AG10803 (cell line): Measurements from ENCODE around the gene NPHP3.

Experiments used
- DNase-seq: peaks from one replicate; pipeline ENCODE4 v3.0.0; 2010; ENCODE audit warnings: low read depth
- H3K4me3 ChIP-seq: 2 replicates; pipeline ENCODE4 v1.5.1; 2011; ENCODE audit warnings: mild to moderate bottlenecking, low read length, control low read depth
- CTCF ChIP-seq: conservative IDR thresholded peaks from 2 replicates; pipeline ENCODE4 v1.5.1; 2011; ENCODE audit warnings: mild to moderate bottlenecking, low read length, control low read depth, inconsistent platforms

Gene NPHP3

GRCh38 chr3:132665230-132665745 is 56.9 kb downstream of the NPHP3 start:
- DNase-seq = no peak
- TF ChIP-seq CTCF = no peak
- no peak overlapping the region for H3K4me3 ChIP-seq

- H3K4me3 ChIP-seq = peak overlapping the region; percentile 78
- no peak for TF ChIP-seq CTCF
- no peak for DNase-seq
Observed at GRCh38 chr3:132662212-132662611, 60.0 kb downstream of the NPHP3 start.

GRCh38 chr3:132661101-132661500 is 61.1 kb downstream of the NPHP3 start:
- peak overlapping the region; percentile 78 for H3K4me3 ChIP-seq
- TF ChIP-seq CTCF = no peak
- DNase-seq = no peak

- no peak for TF ChIP-seq CTCF
- DNase-seq = peak; percentile 15
- peak overlapping the region; percentile 78 for H3K4me3 ChIP-seq
Observed at GRCh38 chr3:132660811-132661070, 61.5 kb downstream of the NPHP3 start.

DNA sequence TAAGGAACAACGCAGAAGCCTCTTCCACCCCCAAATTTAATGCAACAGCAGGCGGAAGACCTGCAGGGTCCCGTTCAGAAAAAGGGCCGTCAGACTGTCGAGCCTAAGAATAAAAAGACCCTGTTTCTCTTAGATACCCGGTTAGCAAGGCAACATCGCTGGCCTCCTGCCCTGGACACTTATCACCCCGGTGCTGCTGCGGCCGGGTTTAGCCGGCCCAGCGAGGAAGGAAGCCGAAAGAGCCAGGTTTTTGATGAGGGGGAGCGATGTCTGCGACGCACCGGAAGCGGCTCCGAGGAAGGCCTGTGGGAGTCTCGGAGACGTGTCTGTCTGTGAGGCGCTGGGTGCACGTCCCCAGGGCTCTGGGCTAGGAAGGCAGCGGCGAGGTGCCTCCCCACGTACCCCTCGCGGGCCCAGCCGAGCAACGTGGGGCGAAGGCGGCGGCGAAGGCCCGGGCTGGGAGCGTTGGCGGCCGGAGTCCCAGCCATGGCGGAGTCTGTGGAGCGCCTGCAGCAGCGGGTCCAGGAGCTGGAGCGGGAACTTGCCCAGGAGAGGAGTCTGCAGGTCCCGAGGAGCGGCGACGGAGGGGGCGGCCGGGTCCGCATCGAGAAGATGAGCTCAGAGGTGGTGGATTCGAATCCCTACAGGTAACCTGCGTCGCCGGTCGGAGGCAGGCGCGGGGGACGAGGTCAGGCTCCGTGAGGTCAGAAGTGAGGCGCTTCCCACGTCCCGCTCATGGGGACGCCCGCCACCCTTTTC is 62.0 kb downstream of the NPHP3 start, which contains the start of gene UBA5:
TSS of gene UBA5 (plus strand) at position 278 of the 759 bp plus-strand sequence. CDS start at position 487, 209 bp downstream.
- peak; percentile 63 for DNase-seq
- TF ChIP-seq CTCF = no peak
- peak within 1 kb of the TSS; percentile 78 for H3K4me3 ChIP-seq

DNA sequence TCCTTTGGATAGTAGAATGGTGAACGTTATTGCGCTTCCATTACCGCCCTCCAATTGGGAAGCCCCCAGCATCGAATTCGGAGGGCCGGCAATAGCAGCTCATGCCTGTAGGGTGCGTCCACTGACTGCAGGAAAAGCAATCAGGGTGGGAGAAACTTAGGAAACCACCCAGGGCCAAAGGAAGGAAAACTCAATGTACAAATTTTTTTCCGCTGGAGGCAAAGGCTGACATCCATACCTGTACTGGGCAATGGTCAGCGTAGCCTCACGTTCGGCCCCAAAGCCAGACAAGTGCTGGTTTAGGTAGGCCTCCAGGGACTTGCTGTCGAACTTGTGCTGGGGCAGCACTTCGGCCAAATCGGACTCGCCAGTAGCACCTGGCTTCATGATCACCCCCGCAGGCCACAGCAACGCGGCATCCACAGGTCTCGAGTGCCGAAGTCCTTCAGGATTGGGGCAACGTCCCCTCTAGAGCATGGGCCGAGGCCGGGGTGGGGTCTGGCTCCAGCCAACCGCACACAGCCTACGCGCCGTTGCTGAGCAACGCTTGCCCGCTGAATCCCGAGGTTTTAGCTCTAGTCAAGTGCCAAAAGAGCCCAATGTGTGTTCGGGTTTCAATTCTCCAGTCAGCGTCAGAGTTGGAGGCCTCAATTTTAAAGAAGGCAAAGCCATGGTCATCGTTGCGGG is 62.7 kb downstream of the NPHP3 start, which contains the start of gene ACAD11:
TSS of gene ACAD11 (minus strand) at position 445 of the 687 bp plus-strand sequence. CDS start at position 387, 58 bp downstream.
- H3K4me3 ChIP-seq = peak within 1 kb of the TSS; percentile 78
- peak; percentile 78 for TF ChIP-seq CTCF
- peak; percentile 66 for DNase-seq

- H3K4me3 ChIP-seq = peak overlapping the region; percentile 78
- TF ChIP-seq CTCF = no peak
- DNase-seq = no peak
Observed at GRCh38 chr3:132659000-132659364, 63.2 kb downstream of the NPHP3 start.
